ENCODE measurements around the gene TUBB2B. TPM values are rescaled to one million over a fixed set of nuclear protein-coding genes. Genes with fewer than 3 reads are reported as not detected.

TUBB2B gene
- total and polyA plus RNA-seq, 9 of the 15 experiments (the other 6 are each of a cell fraction or from before 2014, with no cell fraction given) = 0.11 to 9.7 (median 4.6) TPM

- TF ChIP-seq CREB5 (CRISPR knock-in tag; IDR thresholded peaks at IDR 0.05) = no peak
- TF ChIP-seq CHD4 (IDR thresholded peaks at IDR 0.05; ENCODE audit: insufficient read depth, insufficient replicate concordance, low read depth, low read length, poor library complexity, severe bottlenecking) = no peak
- TF ChIP-seq EGR1 (conservative IDR thresholded peaks at IDR 0.05) = no peak
- no peak for TF ChIP-seq TARDBP (IDR thresholded peaks at IDR 0.05)
- TF ChIP-seq ARID2 (IDR thresholded peaks at IDR 0.05) = no peak
- TF ChIP-seq RBFOX2 (IDR thresholded peaks at IDR 0.05; ENCODE audit: low read depth, low read length) = no peak
- no peak for TF ChIP-seq ARID3A (IDR thresholded peaks at IDR 0.05; ENCODE audit: borderline replicate concordance, low read depth, low read length)
- peak; percentile 29 to 47 (median 34); a peak in 2 of 6 replicates for TF ChIP-seq CTCF (IDR thresholded peaks at IDR 0.05 in 2 of 3, conservative IDR thresholded peaks at IDR 0.05 in 1 of 3; ENCODE audit: insufficient read depth in 2 of 3, low read depth in 1 of 3, low read length in 3 of 3)
- TF ChIP-seq CTCFL (IDR thresholded peaks at IDR 0.05; ENCODE audit: borderline replicate concordance, insufficient read depth, low read depth, low read length, poor library complexity, severe bottlenecking) = peak; percentile 59
- no peak for TF ChIP-seq ZBTB12 (CRISPR knock-in tag; IDR thresholded peaks at IDR 0.05)
- TF ChIP-seq KLF1 (tag; IDR thresholded peaks at IDR 0.05) = no peak
- no peak for TF ChIP-seq HNRNPL (IDR thresholded peaks at IDR 0.05; ENCODE audit: low read depth, low read length)
- peak in 1 of 2 experiments; percentile 30; a peak in 1 of 4 replicates for TF ChIP-seq RCOR1 (IDR thresholded peaks at IDR 0.05; ENCODE audit: borderline replicate concordance in 1 of 2, low read depth in 2 of 2, low read length in 2 of 2)
- peak; percentile 48; the same call in 1 of the 2 replicates for TF ChIP-seq RB1 (IDR thresholded peaks at IDR 0.05; ENCODE audit: low read depth)
- peak; percentile 57 to 86 for TF ChIP-seq E2F6 (IDR thresholded peaks at IDR 0.05; ENCODE audit: borderline replicate concordance in 1 of 2, extremely low read depth in 1 of 2, insufficient read depth in 1 of 2, insufficient read length in 1 of 2, low read depth in 1 of 2, low read length in 1 of 2, poor library complexity in 1 of 2, severe bottlenecking in 1 of 2)
- no peak for TF ChIP-seq ZNF146 (CRISPR knock-in tag; IDR thresholded peaks at IDR 0.05; ENCODE audit: unreplicated experiment)
- TF ChIP-seq IRF2 (CRISPR knock-in tag; IDR thresholded peaks at IDR 0.05) = no peak
These were observed 2.2 kb upstream of the TUBB2B start (continued) for GRCh38 chr6:3229566-3230178.
